GM18502 (cell line): ENCODE results near the gene HPCAL4.

Experiments
- ATAC-seq: cut with Tn5 transposase; IDR thresholded peaks from one replicate; pipeline ENCODE4 v1.9.1; 2021; ENCODE audit warnings: mild to moderate bottlenecking; ENCODE audit not compliant: unreplicated experiment, poor library complexity

Gene HPCAL4

GRCh38 chr1:39691383-39692151, at the start of gene HPCAL4:
HPCAL4 (minus strand) TSS chr1:39691433; CDS start chr1:39684603, 6,830 bp downstream.
- ATAC-seq: peak; percentile 95

GRCh38 chr1:39738622-39739366, 47.6 kb upstream of the HPCAL4 start, which contains the start of gene PPIE:
PPIE (plus strand) TSS chr1:39738882; CDS start chr1:39738901, 19 bp downstream.
- peak; percentile 91 for ATAC-seq

- no peak for ATAC-seq
Measured at GRCh38 chr1:39737546-39738169, 46.4 kb upstream of the HPCAL4 start.

GRCh38 chr1:39735731-39736130, 44.5 kb upstream of the HPCAL4 start:
- ATAC-seq: no peak

GRCh38 chr1:39733161-39733560, 41.9 kb upstream of the HPCAL4 start:
- ATAC-seq: no peak

GRCh38 chr1:39732730-39733129, 41.5 kb upstream of the HPCAL4 start:
- no peak for ATAC-seq

- ATAC-seq: no peak
Measured at GRCh38 chr1:39729842-39730241, 38.6 kb upstream of the HPCAL4 start.

- no peak for ATAC-seq
Measured at GRCh38 chr1:39729030-39729429, 37.8 kb upstream of the HPCAL4 start.

- no peak for ATAC-seq
Measured at GRCh38 chr1:39727932-39728317, 36.7 kb upstream of the HPCAL4 start.

- ATAC-seq: no peak
Measured at GRCh38 chr1:39727221-39727931, 36.1 kb upstream of the HPCAL4 start.

- ATAC-seq: no peak
Measured at GRCh38 chr1:39726600-39726999, 35.4 kb upstream of the HPCAL4 start.

GRCh38 chr1:39722495-39722894, 31.3 kb upstream of the HPCAL4 start:
- ATAC-seq: no peak

GRCh38 chr1:39721664-39722063, 30.4 kb upstream of the HPCAL4 start:
- no peak for ATAC-seq

- ATAC-seq: no peak
Measured at GRCh38 chr1:39720094-39720999, 29.1 kb upstream of the HPCAL4 start.

- no peak for ATAC-seq
Measured at GRCh38 chr1:39717809-39718208, 26.6 kb upstream of the HPCAL4 start.

- ATAC-seq: no peak
Measured at GRCh38 chr1:39713557-39713956, 22.3 kb upstream of the HPCAL4 start.

- ATAC-seq: no peak
Measured at GRCh38 chr1:39711966-39712340, 20.7 kb upstream of the HPCAL4 start.

- ATAC-seq: no peak
Measured at GRCh38 chr1:39711104-39711965, 20.1 kb upstream of the HPCAL4 start.

GRCh38 chr1:39707506-39707905, 16.3 kb upstream of the HPCAL4 start:
- ATAC-seq: no peak
